Measurements from ENCODE around the gene PHACTR1.

The PHACTR1 gene

DNA sequence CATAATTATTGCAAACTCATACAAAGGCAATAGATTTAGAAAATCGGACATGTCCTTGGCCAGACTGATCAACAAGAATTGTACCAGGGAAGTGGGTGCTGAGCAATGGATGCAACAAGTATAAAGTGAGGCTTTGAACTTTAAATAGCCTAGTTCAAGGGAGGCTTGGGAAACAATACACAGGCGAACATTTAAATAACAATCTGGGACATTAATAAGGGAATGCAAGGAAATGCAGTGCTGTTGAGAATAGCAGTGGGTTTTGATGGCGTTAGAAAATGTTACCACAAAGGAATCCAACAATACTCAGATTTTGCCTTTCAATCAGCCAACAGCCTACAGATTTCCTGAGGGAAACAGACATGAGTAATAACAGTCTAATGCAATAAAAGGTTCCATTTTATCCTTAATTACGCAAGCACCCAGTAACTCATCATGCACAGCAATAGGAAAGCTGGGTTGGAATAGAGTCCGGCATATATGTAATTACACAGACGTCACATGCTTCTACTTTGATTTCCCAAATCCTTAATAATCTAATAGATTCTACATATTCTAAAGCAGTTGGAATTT is 134.6 kb downstream of the PHACTR1 start:
- no peaks in the 10 kb centered on the region for H3K4me1 ChIP-seq (ENCODE audit: insufficient read depth, low read length)
- H3K27me3 ChIP-seq (ENCODE audit: control insufficient read depth in 1 of 2, insufficient read depth in 2 of 2, low read length in 2 of 2), result no peaks in the 10 kb centered on the region
- H3K9me3 ChIP-seq (ENCODE audit: low read length), result no peaks in the 10 kb centered on the region
- H3K4me3 ChIP-seq (ENCODE audit: low read depth in 1 of 2, low read length in 2 of 2), result no peak overlapping the region
- no peak overlapping the region for H3K27ac ChIP-seq (ENCODE audit: low read depth, low read length)
- no peaks in the 10 kb centered on the region for H3K36me3 ChIP-seq (ENCODE audit: insufficient read depth, low read length)
- H3K9ac ChIP-seq (ENCODE audit: low read length), result no peak overlapping the region

GRCh38 chr6:12861603-12862002 is 145.0 kb downstream of the PHACTR1 start:
- no peaks in the 10 kb centered on the region for H3K36me3 ChIP-seq (ENCODE audit: insufficient read depth, low read length)
- H3K27ac ChIP-seq (ENCODE audit: low read depth, low read length), result no peak overlapping the region
- no peaks in the 10 kb centered on the region for H3K4me1 ChIP-seq (ENCODE audit: insufficient read depth, low read length)
- no peak overlapping the region for H3K4me3 ChIP-seq (ENCODE audit: low read depth in 1 of 2, low read length in 2 of 2)
- H3K9me3 ChIP-seq (ENCODE audit: low read length), result no peaks in the 10 kb centered on the region
- no peaks in the 10 kb centered on the region for H3K27me3 ChIP-seq (ENCODE audit: control insufficient read depth in 1 of 2, insufficient read depth in 2 of 2, low read length in 2 of 2)
- H3K9ac ChIP-seq (ENCODE audit: low read length), result no peak overlapping the region

DNA sequence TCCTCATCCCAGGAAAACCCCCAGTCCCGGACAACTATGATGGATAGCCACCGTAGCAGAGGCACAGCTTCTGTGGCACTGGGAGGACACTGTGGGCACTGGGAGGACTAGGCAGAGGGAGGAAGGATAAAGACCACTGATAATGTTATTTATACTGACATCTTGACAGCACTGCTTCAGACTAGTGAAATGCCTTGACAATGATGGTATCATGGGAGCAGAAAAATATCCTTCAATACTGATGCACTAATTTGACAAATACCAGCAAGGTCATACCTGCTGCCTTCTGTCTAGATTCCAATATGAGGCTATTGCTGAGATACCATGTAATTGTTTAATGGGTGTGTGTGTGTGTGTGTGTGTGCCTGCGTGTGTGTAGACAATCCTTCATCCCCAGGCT is 148.6 kb downstream of the PHACTR1 start:
- H3K27ac ChIP-seq (ENCODE audit: low read depth, low read length), result no peak overlapping the region
- H3K4me3 ChIP-seq (ENCODE audit: low read depth in 1 of 2, low read length in 2 of 2), result no peak overlapping the region
- no peaks in the 10 kb centered on the region for H3K9me3 ChIP-seq (ENCODE audit: low read length)
- H3K36me3 ChIP-seq (ENCODE audit: insufficient read depth, low read length), result no peaks in the 10 kb centered on the region
- no peak overlapping the region for H3K9ac ChIP-seq (ENCODE audit: low read length)
- H3K4me1 ChIP-seq (ENCODE audit: insufficient read depth, low read length), result no peaks in the 10 kb centered on the region
- no peaks in the 10 kb centered on the region for H3K27me3 ChIP-seq (ENCODE audit: control insufficient read depth in 1 of 2, insufficient read depth in 2 of 2, low read length in 2 of 2)

GRCh38 chr6:12865671-12866181 is 149.2 kb downstream of the PHACTR1 start:
- Histone ChIP-seq H3K4me1 (ENCODE audit: insufficient read depth, low read length) (no peaks in the 10 kb centered on the region), H3K9me3 (ENCODE audit: low read length) (no peaks in the 10 kb centered on the region), H3K27me3 (ENCODE audit: control insufficient read depth in 1 of 2, insufficient read depth in 2 of 2, low read length in 2 of 2) (no peaks in the 10 kb centered on the region), H3K9ac (ENCODE audit: low read length) (no peak overlapping the region), H3K36me3 (ENCODE audit: insufficient read depth, low read length) (no peaks in the 10 kb centered on the region), H3K4me3 (ENCODE audit: low read depth in 1 of 2, low read length in 2 of 2) (no peak overlapping the region), H3K27ac (ENCODE audit: low read depth, low read length) (no peak overlapping the region)

DNA sequence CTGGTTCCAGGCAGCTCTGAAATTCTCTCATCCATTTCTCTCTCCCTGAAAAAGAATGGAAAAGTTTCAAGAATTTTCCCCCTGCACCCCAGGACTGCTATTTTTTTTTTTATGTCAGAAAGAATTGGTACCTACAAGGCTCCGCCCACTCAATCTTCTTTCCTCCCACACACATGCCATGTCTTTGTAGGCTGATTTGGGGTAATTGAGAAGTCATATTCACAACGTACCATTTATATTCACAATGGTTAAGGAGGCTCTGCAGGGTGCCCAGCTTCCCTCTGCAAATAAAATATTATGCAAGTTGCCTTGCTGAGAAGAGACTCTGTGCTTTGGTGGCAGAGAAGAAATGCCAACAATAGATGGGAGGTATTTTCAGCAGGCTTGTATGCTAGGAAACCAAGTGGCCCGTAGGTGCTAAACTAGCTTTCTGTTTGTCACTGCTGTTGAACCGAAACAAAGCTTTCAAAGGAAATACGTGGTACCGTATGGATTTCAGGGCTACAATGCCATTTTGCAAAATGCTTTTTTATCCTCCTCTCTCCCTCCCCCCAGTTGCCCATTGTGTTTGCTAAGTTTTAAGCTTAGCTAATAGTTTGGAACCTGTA is 150.0 kb downstream of the PHACTR1 start:
- no peak overlapping the region for H3K9ac ChIP-seq (ENCODE audit: low read length)
- H3K9me3 ChIP-seq (ENCODE audit: low read length), result no peaks in the 10 kb centered on the region
- no peaks in the 10 kb centered on the region for H3K27me3 ChIP-seq (ENCODE audit: control insufficient read depth in 1 of 2, insufficient read depth in 2 of 2, low read length in 2 of 2)
- H3K27ac ChIP-seq (ENCODE audit: low read depth, low read length), result no peak overlapping the region
- no peak overlapping the region for H3K4me3 ChIP-seq (ENCODE audit: low read depth in 1 of 2, low read length in 2 of 2)
- H3K36me3 ChIP-seq (ENCODE audit: insufficient read depth, low read length), result no peaks in the 10 kb centered on the region
- H3K4me1 ChIP-seq (ENCODE audit: insufficient read depth, low read length), result no peaks in the 10 kb centered on the region

GRCh38 chr6:12869816-12870432 is 153.4 kb downstream of the PHACTR1 start:
- H3K4me1 ChIP-seq (ENCODE audit: insufficient read depth, low read length), result no peaks in the 10 kb centered on the region
- H3K36me3 ChIP-seq (ENCODE audit: insufficient read depth, low read length), result no peaks in the 10 kb centered on the region
- no peaks in the 10 kb centered on the region for H3K9me3 ChIP-seq (ENCODE audit: low read length)
- no peak overlapping the region for H3K27ac ChIP-seq (ENCODE audit: low read depth, low read length)
- H3K9ac ChIP-seq (ENCODE audit: low read length), result no peak overlapping the region
- H3K4me3 ChIP-seq (ENCODE audit: low read depth in 1 of 2, low read length in 2 of 2), result no peak overlapping the region
- no peaks in the 10 kb centered on the region for H3K27me3 ChIP-seq (ENCODE audit: control insufficient read depth in 1 of 2, insufficient read depth in 2 of 2, low read length in 2 of 2)

DNA sequence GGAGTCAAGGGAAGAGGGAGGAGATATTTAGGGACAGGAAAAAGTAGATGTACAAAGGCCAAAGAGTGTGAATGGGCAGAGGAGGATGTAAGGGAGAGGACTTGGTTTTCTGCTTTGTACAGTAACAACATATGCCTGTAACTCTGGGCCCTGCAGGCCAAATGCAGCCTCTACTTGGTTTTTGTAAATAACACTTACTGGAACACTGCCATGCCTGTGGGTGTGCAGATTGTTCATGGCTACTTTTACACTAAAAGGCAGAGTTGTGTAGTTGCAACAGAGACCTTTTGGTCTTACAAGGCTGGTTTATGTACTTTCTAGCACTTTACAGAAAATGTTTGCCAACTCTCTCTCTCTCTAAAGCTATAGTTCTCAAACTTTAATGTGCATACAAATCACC is 157.1 kb downstream of the PHACTR1 start:
- H3K36me3 ChIP-seq (ENCODE audit: insufficient read depth, low read length), result no peaks in the 10 kb centered on the region

DNA sequence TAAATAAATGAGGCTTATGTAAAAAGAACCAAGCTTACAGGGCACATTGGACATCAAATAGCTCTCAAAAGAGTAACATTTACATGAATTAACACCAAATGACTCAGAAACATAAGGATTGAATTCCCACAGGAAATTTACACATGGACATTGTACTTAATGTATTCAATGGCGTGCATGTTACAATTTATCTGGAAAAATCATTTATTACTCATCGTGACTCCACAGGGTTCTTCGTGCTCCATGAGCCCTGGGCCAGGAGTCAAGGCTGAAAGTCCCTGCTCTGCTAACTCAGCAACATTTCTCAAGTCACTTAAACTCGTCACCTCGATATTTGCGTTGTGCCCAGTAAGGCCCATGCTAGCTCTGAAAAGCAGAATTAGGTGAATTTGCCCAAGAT is 158.5 kb downstream of the PHACTR1 start:
- H3K4me3 ChIP-seq (ENCODE audit: low read depth in 1 of 2, low read length in 2 of 2), result no peak overlapping the region
- H3K9me3 ChIP-seq (ENCODE audit: low read length), result no peaks in the 10 kb centered on the region
- H3K9ac ChIP-seq (ENCODE audit: low read length), result no peak overlapping the region
- H3K36me3 ChIP-seq (ENCODE audit: insufficient read depth, low read length), result no peaks in the 10 kb centered on the region
- no peak overlapping the region for H3K27ac ChIP-seq (ENCODE audit: low read depth, low read length)
- H3K27me3 ChIP-seq (ENCODE audit: control insufficient read depth in 1 of 2, insufficient read depth in 2 of 2, low read length in 2 of 2), result no peaks in the 10 kb centered on the region
- H3K4me1 ChIP-seq (ENCODE audit: insufficient read depth, low read length), result no peaks in the 10 kb centered on the region

More for the DNA sequence above, 157.1 kb downstream of the PHACTR1 start:
- H3K27me3 ChIP-seq (ENCODE audit: control insufficient read depth in 1 of 2, insufficient read depth in 2 of 2, low read length in 2 of 2), result no peaks in the 10 kb centered on the region
- H3K9me3 ChIP-seq (ENCODE audit: low read length), result no peaks in the 10 kb centered on the region
- H3K4me1 ChIP-seq (ENCODE audit: insufficient read depth, low read length), result no peaks in the 10 kb centered on the region
- H3K27ac ChIP-seq (ENCODE audit: low read depth, low read length), result no peak overlapping the region
- no peak overlapping the region for H3K9ac ChIP-seq (ENCODE audit: low read length)
- no peak overlapping the region for H3K4me3 ChIP-seq (ENCODE audit: low read depth in 1 of 2, low read length in 2 of 2)

- Histone ChIP-seq H3K36me3 (ENCODE audit: insufficient read depth, low read length) (no peaks in the 10 kb centered on the region), H3K27ac (ENCODE audit: low read depth, low read length) (no peak overlapping the region), H3K9ac (ENCODE audit: low read length) (no peak overlapping the region), H3K27me3 (ENCODE audit: control insufficient read depth in 1 of 2, insufficient read depth in 2 of 2, low read length in 2 of 2) (no peaks in the 10 kb centered on the region), H3K4me3 (ENCODE audit: low read depth in 1 of 2, low read length in 2 of 2) (no peak overlapping the region), H3K9me3 (ENCODE audit: low read length) (no peaks in the 10 kb centered on the region), H3K4me1 (ENCODE audit: insufficient read depth, low read length) (no peaks in the 10 kb centered on the region)
Measured at GRCh38 chr6:12878741-12879140, 162.2 kb downstream of the PHACTR1 start.

- H3K36me3 ChIP-seq (ENCODE audit: insufficient read depth, low read length), result no peaks in the 10 kb centered on the region
- no peak overlapping the region for H3K9ac ChIP-seq (ENCODE audit: low read length)
- no peaks in the 10 kb centered on the region for H3K4me1 ChIP-seq (ENCODE audit: insufficient read depth, low read length)
- H3K9me3 ChIP-seq (ENCODE audit: low read length), result no peaks in the 10 kb centered on the region
- H3K4me3 ChIP-seq (ENCODE audit: low read depth in 1 of 2, low read length in 2 of 2), result no peak overlapping the region
- H3K27me3 ChIP-seq (ENCODE audit: control insufficient read depth in 1 of 2, insufficient read depth in 2 of 2, low read length in 2 of 2), result no peaks in the 10 kb centered on the region
- no peak overlapping the region for H3K27ac ChIP-seq (ENCODE audit: low read depth, low read length)
Measured at GRCh38 chr6:12882761-12883290, 166.3 kb downstream of the PHACTR1 start.

GRCh38 chr6:12884983-12885382 is 168.4 kb downstream of the PHACTR1 start:
- Histone ChIP-seq H3K27me3 (ENCODE audit: control insufficient read depth in 1 of 2, insufficient read depth in 2 of 2, low read length in 2 of 2) (no peaks in the 10 kb centered on the region), H3K36me3 (ENCODE audit: insufficient read depth, low read length) (no peaks in the 10 kb centered on the region), H3K4me1 (ENCODE audit: insufficient read depth, low read length) (no peaks in the 10 kb centered on the region), H3K9ac (ENCODE audit: low read length) (no peak overlapping the region), H3K9me3 (ENCODE audit: low read length) (no peaks in the 10 kb centered on the region), H3K27ac (ENCODE audit: low read depth, low read length) (no peak overlapping the region), H3K4me3 (ENCODE audit: low read depth in 1 of 2, low read length in 2 of 2) (no peak overlapping the region)

All from muscle layer of colon (tissue), 2 donors.